HG03175 (cell line): ENCODE results near the gene RBM27.
"Not testable (repeated sequence)": the region's sequence is repeated elsewhere in the genome, so short reads cannot be mapped to it uniquely, and the experiment has no call there.

Source experiments
- ATAC-seq: cut with Tn5 transposase; IDR thresholded peaks from one replicate; pipeline ENCODE4 v1.9.1; 2021; ENCODE audit warnings: mild to moderate bottlenecking, moderate library complexity; ENCODE audit not compliant: unreplicated experiment

Gene RBM27

DNA sequence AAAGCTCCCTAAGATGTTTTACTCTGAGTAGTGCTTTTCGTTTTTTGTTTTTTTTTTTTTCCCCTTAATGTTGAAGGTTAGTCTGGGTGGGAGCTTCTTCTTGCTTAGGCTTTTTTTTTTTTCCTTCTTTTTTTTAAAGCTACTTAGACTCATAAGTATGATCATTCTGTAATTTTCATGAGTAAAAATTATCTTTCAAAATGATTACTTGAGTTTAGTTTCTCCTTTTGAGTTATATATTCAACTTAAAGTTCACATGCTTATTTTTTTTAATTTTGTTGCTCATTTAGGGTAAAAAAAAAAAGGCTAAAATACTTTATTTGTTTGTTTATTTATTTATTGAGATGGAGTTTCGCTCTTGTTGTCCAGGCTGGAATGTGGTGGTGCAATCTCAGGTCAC lies 2.9 kb downstream of the RBM27 start:
- no peak for ATAC-seq

DNA sequence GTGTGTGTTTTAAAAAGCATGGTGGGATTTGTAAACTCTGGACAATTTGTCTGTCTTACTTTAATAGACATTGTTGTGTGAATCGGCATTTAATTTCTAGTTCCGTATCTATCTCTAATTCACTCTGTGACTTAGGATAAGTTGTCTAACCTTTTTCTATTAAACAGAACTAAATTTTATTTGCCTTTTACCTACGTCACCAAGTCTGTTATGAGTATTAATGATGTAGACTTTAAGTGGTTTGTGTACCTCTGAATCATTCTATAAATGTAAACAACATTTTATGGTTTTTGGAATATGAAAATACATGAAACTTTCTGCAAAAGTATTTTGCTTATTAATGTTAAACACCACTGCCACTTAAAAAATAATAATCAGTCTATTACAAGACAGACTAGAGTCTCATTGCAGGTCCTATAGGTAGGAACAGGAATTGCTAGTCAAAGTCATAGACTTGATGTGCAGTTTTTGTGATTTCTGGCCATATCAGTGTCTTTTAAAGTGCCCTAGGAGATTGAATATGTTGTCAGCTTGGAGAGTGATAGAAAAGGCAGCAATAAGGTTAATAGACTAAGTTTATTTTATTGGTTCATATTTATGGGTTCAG lies 5.6 kb downstream of the RBM27 start:
- no peak for ATAC-seq

DNA sequence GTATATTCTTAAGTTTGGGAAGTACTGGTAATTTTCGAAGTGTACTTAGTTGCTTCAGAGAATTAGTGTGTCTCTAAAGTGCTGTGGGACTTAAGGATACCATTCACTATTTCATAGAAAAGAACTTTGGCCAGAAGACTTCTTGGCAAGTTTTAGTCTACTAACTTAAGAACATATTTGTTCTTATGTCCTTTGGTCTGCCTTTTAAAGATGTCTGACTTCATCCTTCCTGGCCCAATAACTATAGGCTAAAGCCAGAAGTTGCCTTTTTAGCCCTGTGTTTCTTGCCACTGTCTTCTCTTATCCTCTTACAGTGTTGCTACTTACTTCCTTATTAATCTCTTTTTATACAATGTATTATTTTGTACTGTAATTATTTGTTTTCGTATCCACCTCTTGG lies 6.3 kb downstream of the RBM27 start:
- ATAC-seq = no peak

GRCh38 chr5:146210810-146211209 lies 7.4 kb downstream of the RBM27 start:
- not testable (repeated sequence) for ATAC-seq

- no peak for ATAC-seq
Observed at GRCh38 chr5:146213210-146213826, 9.9 kb downstream of the RBM27 start.

DNA sequence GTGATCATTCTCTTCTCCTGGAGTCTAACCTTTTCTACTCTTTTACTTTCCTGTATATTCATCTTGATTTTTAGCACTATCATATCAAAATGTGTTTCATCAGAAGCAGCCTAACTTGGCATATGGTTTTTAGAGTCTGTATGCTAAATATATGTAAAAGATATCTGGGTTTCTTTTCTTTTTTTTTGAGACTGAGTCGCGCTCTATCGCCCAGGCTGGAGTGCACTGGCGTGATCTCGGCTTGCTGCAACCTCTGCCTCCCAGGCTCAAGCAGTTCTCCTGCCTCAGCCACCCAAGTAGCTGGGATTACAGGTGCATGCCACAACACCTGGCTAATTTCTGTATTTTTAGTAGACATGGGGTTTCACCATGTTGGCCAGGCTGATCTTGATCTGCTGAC lies 11.5 kb downstream of the RBM27 start:
- not testable (repeated sequence) for ATAC-seq

DNA sequence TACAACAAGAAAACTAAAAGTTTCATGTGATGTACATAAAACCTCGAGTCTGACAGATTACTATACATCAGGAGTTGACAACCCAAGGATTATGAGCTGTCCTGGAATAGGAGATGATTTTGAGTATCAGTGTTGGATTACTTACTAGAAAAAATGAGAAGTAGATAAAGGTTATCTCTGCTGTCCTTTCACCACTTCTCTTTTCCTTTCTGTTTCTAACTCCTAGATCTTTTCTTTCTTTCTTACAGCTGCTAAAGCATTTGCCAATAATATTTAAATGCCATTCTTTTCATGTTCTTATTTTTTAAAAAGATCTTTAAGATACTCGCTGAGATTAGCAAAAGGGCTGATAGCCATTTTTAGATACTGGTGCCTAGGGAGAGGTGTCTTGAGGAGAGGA lies 14.8 kb downstream of the RBM27 start:
- ATAC-seq = no peak

DNA sequence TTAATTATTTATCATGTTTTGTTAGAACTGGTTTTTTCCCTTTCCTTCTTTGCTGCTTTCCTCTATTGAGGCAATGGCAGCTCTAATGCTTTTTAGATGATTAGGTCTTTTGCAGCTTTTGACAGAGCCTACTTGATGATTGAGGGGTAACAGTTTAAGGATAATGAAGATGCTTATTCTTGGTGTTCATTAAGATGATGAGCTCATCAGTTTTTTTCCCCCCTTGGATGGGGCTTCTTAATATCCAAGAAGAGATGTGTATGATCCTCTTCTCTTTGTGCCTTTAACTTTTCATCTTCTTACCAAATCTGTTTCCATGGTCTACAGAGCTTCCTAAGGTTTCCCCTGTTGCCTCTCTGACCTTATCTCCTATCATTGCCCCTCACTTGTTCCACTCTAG lies 15.8 kb downstream of the RBM27 start:
- ATAC-seq = no peak

DNA sequence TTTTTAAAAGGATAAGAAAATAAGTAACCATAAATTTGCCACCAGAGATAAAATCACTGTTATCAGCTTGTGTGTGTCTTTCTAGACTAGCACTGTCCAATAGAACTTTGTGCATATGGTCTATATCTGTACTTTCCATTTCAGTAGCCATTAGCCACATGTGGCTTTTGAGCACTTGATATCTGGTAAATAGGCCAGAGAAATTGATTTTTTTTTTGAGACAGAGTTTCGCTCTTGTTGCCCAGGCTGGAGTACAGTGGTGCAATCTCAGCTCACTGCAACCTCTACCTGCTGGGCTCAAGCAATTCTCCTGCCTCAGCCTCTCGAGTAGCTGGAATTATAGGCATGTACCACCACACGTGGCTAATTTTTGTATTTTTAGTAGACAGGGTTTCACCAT lies 17.8 kb downstream of the RBM27 start:
- ATAC-seq = no peak

DNA sequence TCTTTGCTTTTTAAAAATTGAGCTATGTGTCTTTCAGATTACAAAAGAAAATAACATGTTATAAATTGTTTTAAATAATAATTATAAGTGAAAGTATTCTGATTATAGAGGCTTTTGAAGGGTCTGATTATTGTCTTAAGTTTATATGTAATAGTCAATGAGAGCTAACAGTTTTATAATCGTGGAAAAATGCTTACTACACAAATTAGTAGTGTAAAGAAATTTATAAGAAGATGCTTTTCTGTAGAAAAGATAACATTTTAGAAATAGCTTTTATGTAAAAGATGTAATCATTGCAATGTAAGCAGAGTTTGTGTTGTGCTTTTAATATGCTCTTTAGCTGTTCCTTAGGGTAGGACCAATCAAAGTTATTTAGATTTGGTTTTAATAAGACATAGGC lies 18.6 kb downstream of the RBM27 start:
- ATAC-seq = no peak

GRCh38 chr5:146223179-146223578 lies 19.8 kb downstream of the RBM27 start:
- ATAC-seq = no peak

- no peak for ATAC-seq
Observed at GRCh38 chr5:146229222-146229621, 25.8 kb downstream of the RBM27 start.

GRCh38 chr5:146232223-146232622 lies 28.8 kb downstream of the RBM27 start:
- no peak for ATAC-seq

DNA sequence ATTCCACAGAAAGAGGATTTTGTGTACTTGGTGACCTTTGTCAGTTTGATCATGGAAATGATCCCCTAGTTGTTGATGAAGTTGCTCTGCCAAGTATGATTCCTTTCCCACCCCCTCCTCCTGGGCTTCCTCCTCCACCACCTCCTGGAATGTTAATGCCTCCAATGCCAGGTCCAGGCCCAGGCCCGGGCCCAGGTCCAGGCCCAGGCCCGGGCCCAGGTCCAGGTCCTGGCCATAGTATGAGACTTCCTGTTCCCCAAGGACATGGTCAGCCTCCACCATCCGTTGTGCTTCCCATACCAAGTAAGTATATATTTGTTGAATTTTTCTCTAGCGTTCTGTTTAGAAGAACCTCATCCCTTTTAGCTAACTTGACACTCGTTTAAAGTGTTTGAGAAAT lies 30.0 kb downstream of the RBM27 start:
- no peak for ATAC-seq

- ATAC-seq = peak; percentile 78
Observed at GRCh38 chr5:146238973-146239372, 35.6 kb downstream of the RBM27 start.

DNA sequence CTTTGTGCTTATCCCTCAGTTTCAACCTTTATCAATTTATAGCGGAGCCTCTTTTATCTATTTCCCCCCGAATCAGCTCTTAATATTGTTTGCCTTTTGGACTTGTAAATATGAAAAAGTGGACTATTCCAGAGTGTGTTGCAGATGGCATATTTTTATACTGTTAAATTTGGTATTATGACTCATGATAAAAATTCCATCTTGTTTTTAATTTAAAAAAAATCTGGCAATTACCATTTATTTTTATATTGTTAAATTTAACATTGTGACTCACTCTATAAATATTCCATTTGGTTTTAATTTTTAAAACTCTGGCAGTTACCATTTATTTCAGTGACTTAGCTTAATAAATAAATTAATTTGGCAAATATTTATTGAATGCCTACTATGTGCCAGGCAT lies 37.5 kb downstream of the RBM27 start:
- no peak for ATAC-seq

- no peak for ATAC-seq
Observed at GRCh38 chr5:146243247-146243646, 39.8 kb downstream of the RBM27 start.

DNA sequence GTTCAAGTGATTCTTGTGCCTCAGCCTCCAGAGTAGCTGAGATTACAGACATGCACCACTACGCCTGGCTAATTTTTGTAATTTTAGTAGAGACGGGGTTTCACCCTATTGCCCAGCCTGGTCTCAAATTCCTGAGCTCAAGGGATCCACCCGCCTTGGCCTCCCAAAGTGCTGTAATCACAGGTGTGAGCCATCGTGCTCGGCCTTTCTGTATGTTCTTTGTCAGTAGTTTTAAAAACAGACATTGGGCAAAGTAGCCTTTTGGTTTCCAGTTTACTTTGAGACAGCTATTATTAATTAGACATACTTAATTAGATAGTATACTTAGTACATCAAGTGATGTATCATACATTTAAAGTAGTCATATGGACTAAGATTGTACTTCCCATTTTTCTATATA lies 45.2 kb downstream of the RBM27 start:
- no peak for ATAC-seq

- peak; percentile 65 for ATAC-seq
Observed at GRCh38 chr5:146249801-146250200, 46.4 kb downstream of the RBM27 start.
